Neural cell (in vitro differentiated cells): ENCODE data around the gene SLC17A1.

ENCODE experiments used
- CTCF ChIP-seq: fragments of 450-650 bp; IDR thresholded peaks from 2 replicates; pipeline ENCODE4 v1.5.1; 2014; ENCODE audit warnings: antibody characterized with exemption, mild to moderate bottlenecking, moderate library complexity; ENCODE audit not compliant: poor library complexity, severe bottlenecking
- EP300 ChIP-seq: fragments of 450-650 bp; conservative IDR thresholded peaks from 2 replicates; pipeline ENCODE4 v1.6.1; 2014; ENCODE audit warnings: antibody characterized with exemption, mild to moderate bottlenecking, moderate library complexity; ENCODE audit not compliant: poor library complexity, severe bottlenecking
- MXI1 ChIP-seq: fragments of 450-650 bp; conservative IDR thresholded peaks from 2 replicates; pipeline ENCODE4 v1.6.1; 2014; ENCODE audit warnings: antibody characterized with exemption, mild to moderate bottlenecking; ENCODE audit not compliant: poor library complexity, severe bottlenecking
- POLR2AphosphoS5 ChIP-seq: IDR thresholded peaks from 2 replicates; pipeline ENCODE4 v1.6.1; 2012
- REST ChIP-seq: IDR thresholded peaks from 2 replicates; pipeline ENCODE4 v1.6.1; 2012; ENCODE audit warnings: borderline replicate concordance

- no peak for TF ChIP-seq CTCF
- TF ChIP-seq MXI1 = no peak
- no peak for TF ChIP-seq EP300
- no peak for TF ChIP-seq REST
- no peak for TF ChIP-seq POLR2AphosphoS5
Measured at GRCh38 chr6:25842526-25842925, 10.7 kb upstream of the SLC17A1 start.
